ENCODE data around the gene AK9.

AK9 gene

DNA sequence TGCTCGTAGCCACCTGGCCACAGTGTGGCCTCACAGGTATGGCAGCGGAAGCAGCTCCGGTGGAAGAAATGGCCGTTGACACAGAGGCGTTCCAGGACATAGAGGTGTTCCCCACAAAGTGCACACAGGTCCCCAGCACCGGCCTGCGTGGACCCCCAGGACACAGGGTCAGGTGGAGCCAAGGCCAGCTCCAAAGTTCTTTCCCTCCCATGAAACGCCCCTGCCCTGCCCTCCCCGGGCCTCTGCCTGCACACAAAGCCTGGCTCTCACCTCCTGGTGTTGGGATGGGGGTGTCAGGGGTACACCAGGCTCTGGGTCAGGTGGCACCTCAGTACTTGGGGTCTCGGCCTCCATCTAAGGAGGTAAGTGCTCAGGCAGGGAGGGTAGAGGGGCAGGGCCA is 243.9 kb downstream of the AK9 start:
- H3K27me3 ChIP-seq (replicated peaks; ENCODE audit: control insufficient read depth, insufficient read depth, low read length): no peaks in the 10 kb centered on the region
- no peak overlapping the region for H3K9ac ChIP-seq (ENCODE audit: low read length)
- H3K36me3 ChIP-seq (ENCODE audit: control insufficient read depth, insufficient read depth, low read length, severe bottlenecking): peaks cover 46% of the 10 kb centered on the region
- no peaks in the 10 kb centered on the region for H3K4me1 ChIP-seq (ENCODE audit: control insufficient read depth, insufficient read depth, low read length)
- no peak overlapping the region for H3K4me3 ChIP-seq (ENCODE audit: low read length)
- no peaks in the 10 kb centered on the region for H3K9me3 ChIP-seq (ENCODE audit: control insufficient read depth, low read length)
- DNase-seq (ENCODE audit: low read depth): no peak

DNA sequence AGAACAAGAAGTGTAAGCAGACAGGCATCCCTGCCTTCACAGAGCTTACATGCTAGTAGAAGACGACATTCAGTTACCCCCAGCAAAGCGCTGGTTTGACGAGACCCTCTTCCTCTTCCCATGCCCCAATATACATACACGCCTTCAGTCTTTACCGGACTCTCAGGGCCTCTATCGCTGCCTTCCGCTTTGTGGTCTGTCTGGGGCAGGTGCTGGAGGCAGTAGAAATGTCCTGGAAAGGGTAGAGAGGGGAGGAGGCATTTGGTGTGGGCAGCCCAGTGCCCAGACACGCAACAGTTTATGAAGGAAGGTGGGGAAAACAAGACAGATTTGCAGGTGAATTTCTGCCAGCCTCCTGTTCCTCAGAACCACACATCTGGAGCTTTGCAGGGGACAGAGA is 244.5 kb downstream of the AK9 start:
- Histone ChIP-seq H3K4me3 (ENCODE audit: low read length) (no peak overlapping the region), H3K9ac (ENCODE audit: low read length) (no peak overlapping the region), H3K9me3 (ENCODE audit: control insufficient read depth, low read length) (no peaks in the 10 kb centered on the region), H3K27me3 (replicated peaks; ENCODE audit: control insufficient read depth, insufficient read depth, low read length) (no peaks in the 10 kb centered on the region), H3K36me3 (ENCODE audit: control insufficient read depth, insufficient read depth, low read length, severe bottlenecking) (peaks cover 41% of the 10 kb centered on the region), H3K4me1 (ENCODE audit: control insufficient read depth, insufficient read depth, low read length) (peaks cover 2% of the 10 kb centered on the region)
- DNase-seq (ENCODE audit: low read depth): no peak

DNA sequence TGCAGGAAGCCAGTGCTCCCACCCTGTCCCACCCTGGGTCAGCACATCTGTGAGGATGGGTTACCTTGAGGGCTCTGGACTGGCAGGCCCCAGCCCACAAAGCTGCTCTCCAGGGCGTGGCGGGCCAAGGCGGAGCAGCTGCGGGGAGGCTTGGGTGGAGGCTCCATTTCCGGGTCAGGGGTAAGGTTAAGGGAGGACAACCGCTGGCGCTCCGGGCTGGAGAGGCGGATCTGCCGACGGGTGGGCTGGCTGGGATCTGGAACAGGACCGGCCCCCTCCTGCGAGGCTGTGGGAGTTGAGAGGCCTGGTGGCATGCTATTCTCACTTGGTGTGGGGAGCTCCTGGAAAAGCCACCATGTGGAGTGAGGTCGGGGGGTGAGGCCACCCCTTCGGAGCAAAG is 244.9 kb downstream of the AK9 start:
- H3K4me3 ChIP-seq (ENCODE audit: low read length): no peak overlapping the region
- DNase-seq (ENCODE audit: low read depth): no peak
- peaks cover 7% of the 10 kb centered on the region for H3K4me1 ChIP-seq (ENCODE audit: control insufficient read depth, insufficient read depth, low read length)

DNA sequence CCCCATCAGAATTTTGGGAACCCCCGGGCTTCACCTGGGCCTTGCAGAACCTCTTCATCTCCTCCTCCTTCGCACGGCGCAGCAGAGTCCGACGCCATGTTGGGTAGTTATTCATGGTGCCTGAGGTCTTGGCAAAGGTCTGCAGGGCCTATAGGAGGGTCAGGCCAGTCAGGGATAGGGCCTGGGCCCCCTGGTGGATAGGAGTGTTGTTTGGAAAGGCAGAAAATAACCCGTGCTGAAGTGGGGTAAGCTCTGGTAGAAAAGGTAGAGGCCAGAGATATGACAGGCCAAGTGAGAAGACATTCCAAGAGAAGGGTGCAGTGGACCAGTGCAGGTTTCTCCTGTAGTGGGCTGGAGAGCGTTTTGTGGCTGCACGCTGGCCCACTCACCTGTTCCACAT is 245.6 kb downstream of the AK9 start:
- H3K27me3 ChIP-seq (replicated peaks; ENCODE audit: control insufficient read depth, insufficient read depth, low read length): no peaks in the 10 kb centered on the region
- H3K4me1 ChIP-seq (ENCODE audit: control insufficient read depth, insufficient read depth, low read length): peaks cover 7% of the 10 kb centered on the region
- H3K9ac ChIP-seq (ENCODE audit: low read length): no peak overlapping the region
- no peak for DNase-seq (ENCODE audit: low read depth)
- H3K9me3 ChIP-seq (ENCODE audit: control insufficient read depth, low read length): no peaks in the 10 kb centered on the region
- no peak overlapping the region for H3K4me3 ChIP-seq (ENCODE audit: low read length)
- H3K36me3 ChIP-seq (ENCODE audit: control insufficient read depth, insufficient read depth, low read length, severe bottlenecking): peaks cover 39% of the 10 kb centered on the region

More for the DNA sequence above, 244.9 kb downstream of the AK9 start:
- Histone ChIP-seq H3K27me3 (replicated peaks; ENCODE audit: control insufficient read depth, insufficient read depth, low read length) (no peaks in the 10 kb centered on the region), H3K36me3 (ENCODE audit: control insufficient read depth, insufficient read depth, low read length, severe bottlenecking) (peaks cover 39% of the 10 kb centered on the region), H3K9me3 (ENCODE audit: control insufficient read depth, low read length) (no peaks in the 10 kb centered on the region), H3K9ac (ENCODE audit: low read length) (no peak overlapping the region)

DNA sequence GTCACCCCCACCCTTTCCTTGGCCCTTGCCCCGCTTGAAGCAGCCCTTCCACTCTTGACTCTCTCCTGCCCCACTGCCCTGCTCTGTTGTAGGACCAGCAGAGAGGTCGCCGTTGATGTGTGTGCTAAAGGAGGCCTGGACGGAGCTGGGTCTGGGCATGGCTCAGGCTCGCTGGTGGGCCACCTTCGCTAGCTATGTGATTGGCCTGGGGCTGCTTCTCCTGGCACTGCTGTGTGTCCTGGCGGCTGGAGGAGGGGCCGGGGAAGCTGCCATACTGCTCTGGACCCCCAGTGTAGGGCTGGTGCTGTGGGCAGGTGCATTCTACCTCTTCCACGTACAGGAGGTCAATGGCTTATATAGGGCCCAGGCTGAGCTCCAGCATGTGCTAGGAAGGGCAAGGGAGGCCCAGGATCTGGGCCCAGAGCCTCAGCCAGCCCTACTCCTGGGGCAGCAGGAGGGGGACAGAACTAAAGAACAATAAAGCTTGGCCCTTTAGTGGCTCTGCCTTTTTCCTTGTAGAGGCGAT is 247.5 kb downstream of the AK9 start:
- DNase-seq (ENCODE audit: low read depth): no peak
- Histone ChIP-seq H3K9me3 (ENCODE audit: control insufficient read depth, low read length) (no peaks in the 10 kb centered on the region), H3K4me3 (ENCODE audit: low read length) (no peak overlapping the region), H3K36me3 (ENCODE audit: control insufficient read depth, insufficient read depth, low read length, severe bottlenecking) (peaks cover 39% of the 10 kb centered on the region), H3K27me3 (replicated peaks; ENCODE audit: control insufficient read depth, insufficient read depth, low read length) (no peaks in the 10 kb centered on the region), H3K9ac (ENCODE audit: low read length) (no peak overlapping the region), H3K4me1 (ENCODE audit: control insufficient read depth, insufficient read depth, low read length) (peaks cover 19% of the 10 kb centered on the region)
